SK-N-SH treated with all-trans-retinoic acid at 6 μM for 48 hours (cell line): ENCODE measurements around the gene FREM3.

Experiments used
- BACH2 ChIP-seq: fragments of 250-450 bp; sonication (Bioruptor Pico); IDR thresholded peaks from 2 replicates; pipeline ENCODE4 v1.9.0; 2021; ENCODE audit warnings: mild to moderate bottlenecking, borderline replicate concordance
- OSR1 ChIP-seq: fragments of 250-450 bp; sonication (Bioruptor Pico); IDR thresholded peaks from 2 replicates; pipeline ENCODE4 v1.8.0; 2022; ENCODE audit warnings: moderate library complexity, mild to moderate bottlenecking, inconsistent platforms
- PATZ1 ChIP-seq: fragments of 250-450 bp; sonication (Bioruptor Pico); IDR thresholded peaks from 2 replicates; pipeline ENCODE4 v1.8.0; 2020; ENCODE audit warnings: mild to moderate bottlenecking, moderate library complexity, borderline replicate concordance
- RARB ChIP-seq: fragments of 250-450 bp; sonication (Bioruptor Pico); IDR thresholded peaks from 2 replicates; pipeline ENCODE4 v1.8.0; 2021; ENCODE audit warnings: mild to moderate bottlenecking, moderate library complexity
- ZFP30 ChIP-seq: fragments of 450-650 bp; formaldehyde crosslinking; IDR thresholded peaks from 2 replicates; pipeline ENCODE4 v1.5.0; 2022; ENCODE audit warnings: mild to moderate bottlenecking, moderate library complexity
- ZNF565 ChIP-seq: fragments of 450-650 bp; formaldehyde crosslinking; conservative IDR thresholded peaks from 2 replicates; pipeline ENCODE4 v1.5.0; 2020; ENCODE audit warnings: low read depth, mild to moderate bottlenecking, moderate library complexity

DNA sequence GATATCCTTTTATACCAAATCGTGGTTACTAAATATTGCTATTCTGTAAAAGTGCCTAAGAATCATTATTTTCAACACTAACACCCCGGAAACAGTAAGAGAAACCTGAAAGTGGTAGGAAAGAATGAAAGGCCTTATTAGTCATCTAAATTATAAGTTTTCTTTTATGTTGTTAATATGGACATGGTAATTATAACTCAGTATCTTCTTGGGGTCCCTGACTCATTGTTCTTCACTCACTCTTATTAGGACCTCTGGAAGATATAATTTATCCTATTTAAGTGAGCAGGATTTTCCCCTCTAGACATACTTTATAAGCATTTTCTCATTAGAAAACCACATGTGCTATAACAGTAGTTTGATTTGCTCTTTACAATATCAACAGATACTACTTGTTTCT lies 136.0 kb downstream of the FREM3 start:
- TF ChIP-seq ZFP30 (CRISPR knock-in tag) (no peak), BACH2 (CRISPR knock-in tag) (no peak), RARB (CRISPR knock-in tag) (no peak), OSR1 (CRISPR knock-in tag) (no peak), PATZ1 (CRISPR knock-in tag) (no peak), ZNF565 (CRISPR knock-in tag) (no peak)
